Upper lobe of left lung (tissue), 4 donors: ENCODE results near the gene DCST1.
"Not testable (repeated sequence)": the region's sequence is repeated elsewhere in the genome, so short reads cannot be mapped to it uniquely, and the experiment has no call there.

Experiments
- POLR2A ChIP-seq, 4 donors: fragments of 450-650 bp; IDR thresholded peaks; one replicate each; pipeline ENCODE4 v1.5.1; 2016 to 2017; ENCODE audit warnings: antibody characterized with exemption in 4 of 4, mild to moderate bottlenecking in 2 of 4
- POLR2AphosphoS5 ChIP-seq, 2 donors: sonication (generic); formaldehyde crosslinking; IDR thresholded peaks; one replicate each; pipeline ENCODE4 v1.5.1; 2017; ENCODE audit warnings: antibody characterized with exemption in 2 of 2
- TF ChIP-seq, protein P1 (sequence below), 6 experiments: fragments of 450-650 bp in 4 of 6; fragments of 200-600 bp in 2 of 6; sonication (generic) in 2 of 6; IDR thresholded peaks; one replicate each; pipeline ENCODE4 v1.5.1; 2016 to 2019; ENCODE audit warnings: antibody characterized with exemption in 6 of 6

DNA sequence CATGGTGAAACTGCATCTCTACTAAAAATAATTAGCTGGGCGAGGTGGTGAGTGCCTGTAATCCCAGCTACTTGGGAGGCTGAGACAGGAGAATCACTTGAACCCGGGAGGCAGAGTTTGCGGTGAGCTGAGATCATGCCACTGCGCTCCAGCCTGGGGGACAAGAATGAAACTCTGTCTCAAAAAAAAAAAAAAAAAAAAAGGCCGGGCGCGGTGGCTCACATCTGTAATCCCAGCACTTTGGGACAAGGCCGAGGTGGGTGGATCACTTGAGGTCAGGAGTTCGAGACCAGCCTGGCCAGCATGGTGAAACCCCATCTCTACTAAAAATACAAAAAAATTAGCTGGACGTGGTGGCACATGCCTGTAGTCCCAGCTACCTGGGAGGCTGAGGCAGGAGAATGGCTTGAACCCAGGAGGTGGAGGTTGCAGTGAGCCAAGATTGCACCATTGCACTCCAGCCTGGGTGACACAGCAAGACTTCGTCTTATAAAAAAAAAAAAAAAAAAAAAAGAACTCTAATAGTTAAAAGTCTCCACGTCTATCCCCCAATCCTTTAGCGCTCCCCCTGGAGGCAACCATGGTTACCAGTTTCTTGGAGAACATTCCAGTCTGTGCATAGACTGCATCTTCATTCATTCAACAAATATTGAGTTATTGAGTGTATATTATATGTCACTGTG lies 38.2 kb upstream of the DCST1 start:
- not testable (repeated sequence) for TF ChIP-seq POLR2A, POLR2AphosphoS5 (IDR thresholded peaks at IDR 0.05)
- TF ChIP-seq, protein P1, sequence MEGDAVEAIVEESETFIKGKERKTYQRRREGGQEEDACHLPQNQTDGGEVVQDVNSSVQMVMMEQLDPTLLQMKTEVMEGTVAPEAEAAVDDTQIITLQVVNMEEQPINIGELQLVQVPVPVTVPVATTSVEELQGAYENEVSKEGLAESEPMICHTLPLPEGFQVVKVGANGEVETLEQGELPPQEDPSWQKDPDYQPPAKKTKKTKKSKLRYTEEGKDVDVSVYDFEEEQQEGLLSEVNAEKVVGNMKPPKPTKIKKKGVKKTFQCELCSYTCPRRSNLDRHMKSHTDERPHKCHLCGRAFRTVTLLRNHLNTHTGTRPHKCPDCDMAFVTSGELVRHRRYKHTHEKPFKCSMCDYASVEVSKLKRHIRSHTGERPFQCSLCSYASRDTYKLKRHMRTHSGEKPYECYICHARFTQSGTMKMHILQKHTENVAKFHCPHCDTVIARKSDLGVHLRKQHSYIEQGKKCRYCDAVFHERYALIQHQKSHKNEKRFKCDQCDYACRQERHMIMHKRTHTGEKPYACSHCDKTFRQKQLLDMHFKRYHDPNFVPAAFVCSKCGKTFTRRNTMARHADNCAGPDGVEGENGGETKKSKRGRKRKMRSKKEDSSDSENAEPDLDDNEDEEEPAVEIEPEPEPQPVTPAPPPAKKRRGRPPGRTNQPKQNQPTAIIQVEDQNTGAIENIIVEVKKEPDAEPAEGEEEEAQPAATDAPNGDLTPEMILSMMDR (IDR thresholded peaks at IDR 0.05): peak in 3 of 6 experiments; percentile 17 to 28 (median 25)
